ENCODE measurements around the gene VMP1. TPM values are rescaled to one million over a fixed set of nuclear protein-coding genes. Genes with fewer than 3 reads are reported as not detected.

VMP1 gene
- total and polyA plus RNA-seq, 2 of the 13 experiments (the other 11 are each of a cell fraction or from before 2014, with no cell fraction given): 186 to 271 TPM

- TF ChIP-seq FOSL1 (CRISPR knock-in tag; IDR thresholded peaks at IDR 0.05; ENCODE audit: borderline replicate concordance): no peak; the same call in 1 of the 2 replicates
- TF ChIP-seq CREM (IDR thresholded peaks at IDR 0.05): peak; percentile 37; the same call in 1 of the 2 replicates
- no peak for TF ChIP-seq CREM (CRISPR knock-in tag; IDR thresholded peaks at IDR 0.05)
- TF ChIP-seq MIER2 (CRISPR knock-in tag; IDR thresholded peaks at IDR 0.05): no peak
- TF ChIP-seq ZC3H4 (CRISPR knock-in tag; IDR thresholded peaks at IDR 0.05; ENCODE audit: borderline replicate concordance): no peak
- TF ChIP-seq, protein P1, sequence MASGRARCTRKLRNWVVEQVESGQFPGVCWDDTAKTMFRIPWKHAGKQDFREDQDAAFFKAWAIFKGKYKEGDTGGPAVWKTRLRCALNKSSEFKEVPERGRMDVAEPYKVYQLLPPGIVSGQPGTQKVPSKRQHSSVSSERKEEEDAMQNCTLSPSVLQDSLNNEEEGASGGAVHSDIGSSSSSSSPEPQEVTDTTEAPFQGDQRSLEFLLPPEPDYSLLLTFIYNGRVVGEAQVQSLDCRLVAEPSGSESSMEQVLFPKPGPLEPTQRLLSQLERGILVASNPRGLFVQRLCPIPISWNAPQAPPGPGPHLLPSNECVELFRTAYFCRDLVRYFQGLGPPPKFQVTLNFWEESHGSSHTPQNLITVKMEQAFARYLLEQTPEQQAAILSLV (CRISPR knock-in tag; IDR thresholded peaks at IDR 0.05; ENCODE audit: borderline replicate concordance): no peak
- no peak for TF ChIP-seq ZNF781 (CRISPR knock-in tag; IDR thresholded peaks at IDR 0.05; ENCODE audit: borderline replicate concordance, not compliant biosample characterization)
- TF ChIP-seq SP1 (IDR thresholded peaks at IDR 0.05): no peak
- TF ChIP-seq SP1 (CRISPR knock-in tag; IDR thresholded peaks at IDR 0.05): no peak
- TF ChIP-seq PAXIP1 (CRISPR knock-in tag; conservative IDR thresholded peaks at IDR 0.05): peak; percentile 22; the same call in 1 of the 2 replicates
- TF ChIP-seq EHMT2 (IDR thresholded peaks at IDR 0.05; ENCODE audit: borderline replicate concordance, low read depth, low read length): no peak
- TF ChIP-seq TBL1XR1 (IDR thresholded peaks at IDR 0.05; ENCODE audit: borderline replicate concordance, low read length, partially characterized antibody): peak; percentile 19
- no peak for TF ChIP-seq ZNF569 (CRISPR knock-in tag; IDR thresholded peaks at IDR 0.05; ENCODE audit: borderline replicate concordance)
- no peak for TF ChIP-seq POGZ (CRISPR knock-in tag; IDR thresholded peaks at IDR 0.05)
- TF ChIP-seq ELF3 (CRISPR knock-in tag; IDR thresholded peaks at IDR 0.05): peak; percentile 17; the same call in 1 of the 2 replicates
- no peak; the same call in 1 of the 2 replicates for TF ChIP-seq FOXP4 (CRISPR knock-in tag; IDR thresholded peaks at IDR 0.05)
- TF ChIP-seq ZFX (CRISPR knock-in tag; IDR thresholded peaks at IDR 0.05; ENCODE audit: low read depth): no peak
- no peak for TF ChIP-seq ZNF713 (CRISPR knock-in tag; IDR thresholded peaks at IDR 0.05)
- TF ChIP-seq, protein P2, sequence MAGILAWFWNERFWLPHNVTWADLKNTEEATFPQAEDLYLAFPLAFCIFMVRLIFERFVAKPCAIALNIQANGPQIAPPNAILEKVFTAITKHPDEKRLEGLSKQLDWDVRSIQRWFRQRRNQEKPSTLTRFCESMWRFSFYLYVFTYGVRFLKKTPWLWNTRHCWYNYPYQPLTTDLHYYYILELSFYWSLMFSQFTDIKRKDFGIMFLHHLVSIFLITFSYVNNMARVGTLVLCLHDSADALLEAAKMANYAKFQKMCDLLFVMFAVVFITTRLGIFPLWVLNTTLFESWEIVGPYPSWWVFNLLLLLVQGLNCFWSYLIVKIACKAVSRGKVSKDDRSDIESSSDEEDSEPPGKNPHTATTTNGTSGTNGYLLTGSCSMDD (CRISPR knock-in tag; IDR thresholded peaks at IDR 0.05): no peak
- TF ChIP-seq MAFG (CRISPR knock-in tag; IDR thresholded peaks at IDR 0.05): no peak
- TF ChIP-seq ZNF12 (CRISPR knock-in tag; IDR thresholded peaks at IDR 0.05): peak; percentile 92
- no peak for TF ChIP-seq CENPBD1 (CRISPR knock-in tag; IDR thresholded peaks at IDR 0.05; ENCODE audit: borderline replicate concordance, low read depth)
- no peak for TF ChIP-seq GATAD1 (CRISPR knock-in tag; IDR thresholded peaks at IDR 0.05)
Observed at GRCh38 chr17:59756236-59756818, 48.9 kb downstream of the VMP1 start (continued).
